COLO668 (cell line): ENCODE results near the gene MDN1.

Source experiments
- DNase-seq: peaks from one replicate; lab custom pipeline; 2025; ENCODE audit not compliant: unreplicated experiment; lab: John Stamatoyannopoulos, UW

Gene MDN1

GRCh38 chr6:89703292-89703691 lies 116.3 kb downstream of the MDN1 start:
- no peak for DNase-seq

DNA sequence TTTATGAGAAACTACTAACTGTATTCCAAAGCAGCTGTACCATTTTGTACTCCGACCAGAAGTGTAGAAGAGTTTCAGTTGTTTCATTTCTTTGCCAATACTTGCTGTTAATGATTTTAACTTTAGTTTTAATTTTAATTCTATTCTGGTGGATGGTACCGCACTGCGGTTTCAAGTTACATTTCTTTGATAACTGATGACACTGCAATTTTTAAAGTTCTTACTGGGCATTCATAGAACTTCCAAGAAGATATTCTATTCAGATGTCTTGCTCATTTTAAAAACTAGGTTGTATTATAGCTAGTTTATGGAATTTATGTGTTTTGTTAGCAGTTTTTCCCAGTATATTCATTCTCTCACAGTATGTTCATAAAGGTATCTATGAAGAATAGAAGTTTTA lies 117.2 kb downstream of the MDN1 start:
- no peak for DNase-seq

- no peak for DNase-seq
Observed at GRCh38 chr6:89695667-89696066, 123.9 kb downstream of the MDN1 start.

- DNase-seq: no peak
Observed at GRCh38 chr6:89694428-89694827, 125.2 kb downstream of the MDN1 start.

GRCh38 chr6:89693207-89693606 lies 126.4 kb downstream of the MDN1 start:
- no peak for DNase-seq

DNA sequence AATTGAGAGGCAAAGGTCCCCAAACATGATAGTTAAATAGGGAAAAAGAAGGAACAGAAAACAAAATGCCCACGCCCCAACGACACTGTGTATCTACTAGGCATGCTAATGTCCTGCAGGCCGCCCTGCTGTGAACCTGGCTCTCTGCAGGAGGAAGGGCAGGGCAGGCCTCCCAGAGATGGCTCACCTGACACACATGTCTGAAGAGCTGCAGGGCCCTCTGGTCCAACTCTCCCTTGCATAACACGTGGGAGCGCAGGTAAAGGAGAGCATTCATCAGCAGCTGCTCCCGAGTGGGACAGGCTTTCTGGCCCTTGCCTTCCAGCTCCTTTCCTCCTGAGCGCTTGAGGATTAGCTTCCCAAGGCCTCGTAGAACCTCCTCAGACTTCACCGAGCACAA lies 127.3 kb downstream of the MDN1 start:
- no peak for DNase-seq

DNA sequence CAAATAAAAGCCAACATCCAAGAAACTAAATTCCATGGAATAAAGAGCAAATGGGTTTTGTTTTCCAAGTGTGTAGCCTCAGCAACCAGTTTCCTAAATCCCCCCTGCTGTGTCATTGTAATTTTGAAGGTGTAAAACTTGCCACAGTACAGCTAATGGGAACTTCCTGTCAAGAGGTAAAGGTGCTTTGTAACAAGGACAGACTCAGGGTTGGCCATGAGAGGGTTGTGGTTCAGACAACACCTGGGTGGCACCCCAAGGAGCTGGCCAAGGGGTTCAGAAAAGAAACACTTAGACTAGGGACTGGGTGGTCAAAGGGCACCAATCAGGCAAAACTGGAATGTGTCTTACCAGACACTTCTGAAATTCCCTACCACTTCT lies 128.7 kb downstream of the MDN1 start:
- DNase-seq: no peak

GRCh38 chr6:89689732-89690131 lies 129.9 kb downstream of the MDN1 start:
- DNase-seq: no peak

GRCh38 chr6:89688328-89688727 lies 131.3 kb downstream of the MDN1 start:
- DNase-seq: no peak

DNA sequence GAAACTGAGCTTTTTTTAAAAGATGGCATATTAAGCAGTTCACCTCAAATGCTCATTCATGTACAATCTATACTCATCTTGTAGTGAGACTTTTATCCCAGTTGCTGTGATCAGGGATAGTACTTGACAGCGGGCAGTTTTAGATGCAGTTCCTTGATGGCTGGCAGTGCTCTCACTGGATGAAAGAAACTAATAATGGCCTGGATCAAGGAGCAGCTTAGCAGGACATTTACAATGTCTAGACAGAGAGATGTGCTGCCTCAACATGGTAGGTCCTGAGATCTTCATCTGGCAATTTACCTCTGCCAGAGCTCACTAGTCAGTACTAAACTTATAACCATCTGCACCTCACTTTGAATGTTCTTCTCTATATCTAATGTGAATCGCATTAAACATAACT lies 134.3 kb downstream of the MDN1 start:
- no peak for DNase-seq

DNA sequence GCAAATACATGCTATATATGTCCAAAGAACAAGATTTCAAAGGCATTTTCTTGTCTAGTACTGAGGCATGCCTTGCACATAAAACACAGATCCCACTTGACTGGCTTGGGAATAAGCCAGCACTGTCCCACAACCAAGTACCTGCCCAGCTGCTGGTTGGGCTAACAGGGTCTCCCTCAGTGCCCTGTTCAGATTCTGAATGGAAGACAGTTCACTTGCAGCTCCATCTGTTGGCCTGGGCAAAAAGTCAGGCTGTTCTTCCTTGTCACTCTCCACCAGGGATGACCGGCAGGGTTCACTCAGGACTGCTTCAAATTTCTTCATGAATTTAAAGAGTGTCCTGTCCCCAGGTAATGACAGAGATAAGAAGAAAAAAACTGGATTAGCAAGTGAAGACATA lies 136.6 kb downstream of the MDN1 start:
- DNase-seq: no peak

DNA sequence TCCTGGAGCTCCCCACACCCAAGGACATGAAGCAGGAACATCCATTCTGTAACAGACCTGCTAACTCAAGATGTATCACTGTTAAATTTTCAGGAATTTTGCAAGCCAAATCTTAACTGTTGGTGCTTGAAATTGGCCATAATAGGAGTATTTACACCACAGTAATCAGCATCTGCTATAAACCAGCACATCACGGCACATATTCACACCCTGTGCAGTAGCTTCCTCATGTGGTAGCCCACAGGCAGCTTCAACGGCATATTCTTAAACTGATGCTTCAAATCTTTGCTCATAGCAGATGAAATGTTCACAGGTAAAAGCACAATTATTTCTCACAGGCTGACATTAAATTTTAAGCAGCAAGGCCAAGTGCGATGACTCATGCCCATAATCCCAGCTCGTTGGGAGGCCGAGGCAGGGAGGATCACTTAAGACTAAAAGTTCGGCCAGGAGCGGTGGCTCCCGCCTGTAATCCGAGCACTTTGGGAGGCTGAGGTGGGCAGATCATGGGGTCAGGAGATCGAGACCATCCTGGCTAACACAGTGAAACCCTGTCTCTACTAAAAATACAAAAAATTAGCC lies 137.5 kb downstream of the MDN1 start:
- DNase-seq: no peak

- DNase-seq: no peak
Observed at GRCh38 chr6:89680551-89680950, 139.0 kb downstream of the MDN1 start.

DNA sequence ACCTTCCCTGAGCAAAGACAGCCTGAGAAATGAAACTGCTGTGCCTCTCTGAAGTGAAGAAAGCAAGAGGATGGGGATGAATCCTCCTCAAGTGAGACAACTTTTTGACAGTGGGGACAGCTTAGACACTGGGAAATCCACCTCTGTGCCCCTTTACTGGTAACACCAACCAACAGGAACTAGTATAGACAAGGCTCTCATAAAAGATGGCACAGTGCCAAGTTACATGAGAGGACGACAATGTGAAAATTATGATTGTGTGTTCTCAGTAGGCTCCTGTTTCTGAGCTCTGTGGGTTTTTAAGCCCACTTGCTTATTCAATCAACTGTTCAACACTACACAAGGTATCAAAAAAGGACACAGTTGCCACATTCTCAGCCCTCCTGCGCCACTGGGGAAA lies 139.4 kb downstream of the MDN1 start:
- DNase-seq: no peak

DNA sequence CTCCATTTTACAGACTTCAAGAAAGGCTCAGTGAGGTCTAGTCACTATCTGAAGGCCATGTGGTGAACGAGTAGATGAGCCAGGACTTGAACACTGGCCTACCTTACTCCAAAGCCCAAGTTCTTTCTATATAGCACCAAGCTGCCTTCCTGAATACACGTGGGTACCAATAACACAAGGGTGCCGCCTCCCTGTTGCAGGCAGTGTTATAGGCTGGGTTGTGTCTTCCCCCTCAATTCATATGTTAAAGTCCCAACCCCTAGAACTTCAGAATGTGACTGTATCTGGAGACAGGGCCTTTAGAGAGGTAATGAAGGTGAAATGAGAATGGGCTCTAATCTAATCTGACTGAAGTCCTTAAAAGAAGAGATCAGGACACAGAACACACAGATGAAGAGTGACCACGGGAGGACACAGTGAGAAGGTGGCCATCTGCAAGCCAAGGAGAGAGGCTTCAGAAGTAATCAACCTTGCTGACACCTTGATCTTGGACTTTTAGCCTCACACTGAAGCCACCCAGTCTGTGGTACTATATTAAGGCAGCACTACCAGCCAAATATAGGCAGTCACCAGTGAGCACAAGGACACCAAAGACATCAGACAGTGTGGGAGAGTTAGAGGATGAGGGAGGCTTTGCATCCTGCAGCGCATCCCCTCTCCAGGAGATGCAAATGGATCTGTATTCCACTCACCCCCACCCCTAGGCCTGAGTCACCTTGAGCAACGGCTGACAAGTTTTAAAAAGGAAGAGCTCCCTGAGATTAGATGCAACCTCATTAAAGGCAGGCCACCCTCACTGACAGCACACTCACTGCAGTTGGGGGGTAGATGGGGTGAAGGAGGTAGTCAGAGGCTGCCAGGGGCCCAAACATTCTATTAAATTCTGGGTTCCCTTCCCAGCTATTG lies 140.1 kb downstream of the MDN1 start:
- no peak for DNase-seq

DNA sequence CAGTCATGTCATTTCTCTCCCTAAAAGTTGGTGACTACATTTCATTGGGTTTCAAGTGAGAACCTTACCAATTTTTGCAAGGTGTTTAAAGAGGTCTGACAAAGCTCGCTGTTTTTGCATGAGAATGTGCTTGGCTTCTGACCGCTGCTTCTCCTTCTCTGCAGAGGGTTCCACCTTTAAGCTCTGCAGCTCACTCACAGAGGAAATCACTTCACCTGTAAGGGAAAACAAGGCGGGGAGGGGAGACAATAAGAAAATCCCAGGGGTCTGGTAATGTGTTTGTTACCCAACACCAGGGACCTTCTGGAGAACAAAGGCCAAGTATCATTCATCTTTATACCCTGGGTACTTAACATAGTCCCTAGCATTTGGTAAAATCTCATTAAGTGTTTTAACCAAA lies 141.1 kb downstream of the MDN1 start:
- DNase-seq: no peak

DNA sequence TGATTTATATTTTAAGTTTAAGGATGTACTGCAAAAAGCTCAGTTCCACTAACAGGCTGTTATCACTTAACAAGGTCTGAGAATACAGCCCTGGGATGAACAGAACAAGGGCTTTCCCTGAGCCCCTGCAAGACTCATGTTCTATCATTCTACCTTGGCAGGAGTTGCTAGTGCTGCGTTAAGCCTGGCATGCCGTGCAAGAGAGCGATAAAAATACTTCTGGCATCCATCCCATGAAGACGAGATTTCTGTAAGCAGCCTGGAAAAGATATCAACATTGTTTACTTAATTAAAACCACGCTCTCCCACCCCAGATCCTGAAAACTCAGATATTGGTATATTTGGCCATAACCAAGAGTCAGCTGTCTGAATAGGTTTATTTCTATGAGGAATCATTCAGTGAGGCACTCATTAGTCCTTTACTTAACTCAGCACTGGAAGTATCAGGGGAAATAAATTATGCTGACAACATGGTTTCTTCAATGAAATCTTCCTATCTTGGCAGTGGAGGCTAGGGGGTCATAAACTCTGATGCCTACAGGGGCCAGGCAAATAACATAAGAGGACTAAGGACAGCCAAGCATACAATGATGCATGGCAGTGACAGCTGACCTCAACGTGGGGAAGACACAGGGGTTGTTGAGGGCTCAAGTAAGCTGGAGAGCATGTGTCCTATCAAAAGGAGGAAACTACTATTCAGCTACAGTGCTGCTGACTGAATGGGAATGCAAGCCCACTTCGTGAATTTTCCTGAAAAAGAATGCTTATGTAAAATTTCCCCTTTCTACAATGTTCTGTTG lies 143.4 kb downstream of the MDN1 start:
- DNase-seq: no peak

DNA sequence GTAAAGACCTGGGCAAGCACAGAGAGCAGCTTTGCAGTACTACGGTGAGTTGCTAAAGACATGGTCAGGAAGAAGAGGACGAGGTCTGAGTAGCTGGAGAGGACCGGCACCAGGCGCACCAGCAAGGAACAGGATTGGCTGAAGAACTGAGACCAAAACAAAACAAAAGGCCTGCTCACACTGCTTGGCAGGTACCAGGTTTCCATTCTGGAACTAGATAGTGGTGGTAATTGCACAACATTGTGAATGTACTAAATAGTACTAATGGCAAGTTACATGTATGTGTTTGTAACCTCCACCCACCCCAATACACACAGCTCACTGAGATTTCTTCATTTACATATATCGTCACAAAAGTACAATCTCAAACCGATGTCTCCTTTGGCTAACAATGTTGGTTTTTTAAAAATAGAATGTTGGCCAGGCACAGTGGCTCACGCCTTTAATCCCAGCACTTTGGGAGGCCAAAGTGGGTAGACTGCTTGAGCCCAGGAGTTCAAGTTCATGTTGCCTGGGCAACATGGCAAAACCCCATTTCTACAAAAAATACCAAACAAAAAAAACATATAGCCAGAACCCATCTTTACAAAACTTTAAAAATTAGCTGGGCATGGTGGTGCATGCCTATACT lies 148.5 kb downstream of the MDN1 start:
- DNase-seq: no peak

DNA sequence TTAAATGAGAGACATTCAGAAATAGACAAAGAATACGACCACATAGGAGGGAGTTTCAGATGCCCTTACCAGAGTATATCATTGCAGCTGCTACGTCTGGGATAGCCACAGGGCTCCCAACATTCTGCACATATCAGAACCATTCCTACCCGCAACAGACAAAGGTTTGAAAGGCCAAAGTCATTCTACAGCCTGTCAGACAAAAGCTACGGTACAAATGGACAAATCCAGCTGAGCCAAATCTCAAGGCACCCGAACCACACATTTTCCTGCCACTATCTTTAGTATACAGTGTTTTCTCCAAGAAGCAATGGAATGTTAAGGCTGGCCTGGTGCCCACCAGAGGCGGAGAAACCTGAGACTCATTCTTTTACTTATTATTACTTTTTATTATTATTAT lies 150.6 kb downstream of the MDN1 start:
- no peak for DNase-seq

DNA sequence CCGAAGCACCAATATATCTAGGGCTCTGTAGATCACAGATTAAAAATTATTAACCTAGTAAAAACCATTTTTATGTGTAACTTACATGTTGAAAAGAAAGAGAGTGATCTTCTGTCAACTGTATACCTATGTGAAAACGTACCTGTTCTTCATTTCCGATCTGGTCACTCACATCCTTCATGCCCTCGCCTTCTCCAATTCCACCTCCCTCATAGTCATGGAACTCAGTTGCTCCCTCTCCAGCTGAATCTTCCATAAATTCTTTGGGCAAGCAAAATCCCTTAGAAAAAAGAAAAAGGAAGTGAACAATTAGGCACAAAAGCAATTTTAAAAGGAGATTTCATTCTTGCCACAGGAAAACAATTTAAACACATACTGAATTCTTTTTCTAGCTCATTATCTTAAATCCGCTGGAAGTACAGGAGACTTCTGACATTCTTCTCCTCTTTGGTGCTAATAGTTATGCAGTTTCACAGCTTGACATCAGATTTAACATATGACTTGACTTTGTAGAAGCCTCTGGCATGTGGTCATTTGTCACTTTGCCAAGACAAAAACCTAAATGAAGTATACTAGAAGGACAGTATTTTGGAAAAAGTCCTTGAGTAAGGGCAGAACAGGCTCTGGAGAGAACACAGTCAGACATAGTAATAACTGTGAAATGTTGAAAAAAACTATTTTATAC lies 151.6 kb downstream of the MDN1 start:
- no peak for DNase-seq

DNA sequence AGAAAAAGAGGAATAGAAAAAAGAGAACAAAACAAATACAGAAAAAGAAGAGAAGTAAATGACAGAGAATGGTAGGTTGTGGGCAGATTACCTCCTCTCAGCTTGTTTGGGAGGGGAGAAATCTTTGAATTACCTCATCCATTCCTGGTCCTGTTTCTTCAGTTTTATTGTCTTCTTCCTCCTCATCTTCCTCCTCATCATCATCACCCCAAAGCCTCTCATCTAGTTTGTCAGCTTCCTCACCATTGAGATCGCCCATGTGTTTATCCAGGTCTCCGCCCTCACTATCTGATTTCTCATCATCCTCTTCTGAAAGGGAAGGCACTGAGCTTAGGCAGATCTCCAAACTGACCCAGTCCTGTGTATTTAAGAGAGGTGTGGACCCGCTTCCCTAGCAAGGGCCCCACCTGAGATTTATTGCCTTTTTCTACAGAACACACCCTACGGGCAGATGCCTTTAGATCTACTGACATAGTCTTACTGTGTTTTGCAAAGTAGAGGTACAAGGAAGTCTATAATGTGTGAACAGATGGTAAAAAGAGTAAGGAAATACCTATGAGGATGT lies 156.9 kb downstream of the MDN1 start:
- no peak for DNase-seq
